Measurements from ENCODE around the gene AJM1.
"Not testable (repeated sequence)": the region's sequence is repeated elsewhere in the genome, so short reads cannot be mapped to it uniquely, and the experiment has no call there.

The AJM1 gene

DNA sequence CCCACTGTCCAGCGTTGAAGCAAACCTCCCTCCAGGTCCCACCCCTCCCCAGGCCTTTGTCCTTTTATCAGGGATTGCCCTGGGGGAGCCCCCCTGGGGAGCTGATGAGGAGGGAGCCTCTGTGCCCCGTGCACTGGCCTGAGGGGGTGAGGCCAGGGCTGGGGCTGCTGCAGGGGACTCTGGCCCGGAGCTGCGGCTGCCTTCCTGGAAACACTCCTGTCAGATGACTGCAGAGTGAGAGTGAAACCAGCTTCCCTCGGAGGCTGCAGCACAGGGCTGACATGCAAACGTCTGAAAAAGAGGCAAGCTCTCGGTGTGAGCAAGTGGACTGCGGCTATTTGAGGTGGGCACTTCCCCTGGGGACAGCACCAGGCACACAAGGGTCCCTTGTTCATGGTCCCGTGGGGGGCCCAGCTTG lies 39.4 kb downstream of the AJM1 start:
- no peak for DNase-seq

GRCh38 chr9:136882109-136882946 lies 40.0 kb downstream of the AJM1 start:
- DNase-seq: no peak

GRCh38 chr9:136882947-136883283 lies 40.6 kb downstream of the AJM1 start:
- not testable (repeated sequence) for DNase-seq

- not testable (repeated sequence) for DNase-seq
Observed at GRCh38 chr9:136883670-136884069, 41.4 kb downstream of the AJM1 start.

GRCh38 chr9:136885950-136886578 lies 43.8 kb downstream of the AJM1 start, which contains the start of gene TRAF2:
TSS of gene TRAF2 (plus strand) at chr9:136886516. CDS start at chr9:136898741, 12,225 bp downstream.
- DNase-seq: peak; percentile 98

DNA sequence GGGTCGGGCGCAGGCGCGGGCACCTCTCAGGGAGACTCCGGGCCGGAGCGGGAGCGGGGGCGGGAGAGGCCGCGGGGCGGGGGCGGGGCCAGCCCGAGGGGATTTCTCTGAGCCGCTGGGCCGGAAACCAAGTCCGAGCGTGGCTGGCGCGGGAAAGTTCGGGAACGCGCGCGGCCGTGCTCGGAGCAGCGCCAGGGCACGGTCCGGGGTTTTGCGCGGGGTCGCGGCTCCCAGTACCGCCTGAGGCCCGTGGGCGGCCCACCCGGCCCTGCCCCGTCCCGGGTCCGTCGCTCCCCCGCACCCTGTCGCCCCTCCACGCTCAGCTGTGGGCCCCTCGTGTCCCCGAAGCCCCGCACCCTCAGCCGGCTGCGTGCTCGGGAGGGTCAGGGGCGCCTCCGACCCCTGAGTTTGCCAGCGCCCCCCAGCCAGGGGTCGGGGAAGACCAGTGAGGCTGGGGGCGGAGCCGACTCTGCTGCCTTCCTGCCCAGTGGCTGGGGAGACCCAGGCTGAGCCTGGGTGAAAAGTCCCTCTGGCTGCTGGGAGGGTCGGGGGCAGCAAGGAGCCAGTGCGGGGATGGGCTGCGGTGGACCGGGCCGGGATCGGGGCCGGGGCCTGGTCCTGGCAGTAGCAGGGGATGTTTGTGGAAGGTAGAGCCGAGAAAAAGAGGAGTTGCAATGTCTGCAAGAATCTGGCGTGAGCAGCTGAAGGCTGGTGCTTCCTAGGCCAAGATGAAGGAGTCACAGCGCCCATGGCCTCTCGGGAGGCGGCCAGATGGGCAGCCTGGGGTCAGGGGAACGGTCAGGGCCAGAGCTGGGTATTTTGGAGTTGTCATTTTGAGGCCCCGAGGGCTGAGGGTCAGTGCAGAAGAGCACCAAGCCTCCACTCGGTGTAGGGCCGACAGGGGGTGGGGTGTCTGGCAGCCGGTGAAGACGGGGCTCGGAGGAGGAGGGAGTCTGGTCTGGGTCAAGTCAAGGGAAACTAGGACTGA lies 44.6 kb downstream of the AJM1 start:
- peak; percentile 48 for DNase-seq

GRCh38 chr9:136888454-136888853 lies 46.2 kb downstream of the AJM1 start:
- DNase-seq: no peak

DNA sequence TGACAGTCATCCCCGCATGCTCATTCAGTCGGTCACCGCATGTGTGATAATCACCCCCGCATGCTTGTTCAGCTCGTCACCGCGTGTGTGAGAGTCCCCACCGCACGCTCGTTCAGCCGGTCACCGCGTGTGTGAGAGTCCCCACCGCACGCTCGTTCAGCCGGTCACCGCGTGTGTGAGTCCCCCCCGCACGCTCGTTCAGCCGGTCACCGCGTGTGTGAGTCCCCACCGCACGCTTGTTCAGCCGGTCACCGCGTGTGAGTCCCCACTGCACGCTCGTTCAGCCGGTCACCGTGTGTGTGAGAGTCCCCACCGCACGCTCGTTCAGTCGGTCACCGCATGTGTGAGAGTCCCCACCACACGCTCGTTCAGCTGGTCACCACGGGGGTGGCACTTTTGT lies 47.6 kb downstream of the AJM1 start:
- no peak for DNase-seq

GRCh38 chr9:136890661-136891060 lies 48.4 kb downstream of the AJM1 start:
- DNase-seq: no peak
